GM12864 (cell line): ENCODE measurements around the gene PSMF1.

Source experiments
- DNase-seq: peaks from one replicate; pipeline ENCODE4 v3.0.0-alpha.2; 2011; ENCODE audit warnings: low read depth
- H3K4me3 ChIP-seq: 2 replicates; pipeline ENCODE4 v1.5.1; 2011; ENCODE audit warnings: mild to moderate bottlenecking, low read depth, low read length, control low read depth
- CTCF ChIP-seq: IDR thresholded peaks from 2 replicates; pipeline ENCODE4 v1.5.1; 2011; ENCODE audit warnings: low read depth, mild to moderate bottlenecking, moderate library complexity, low read length, control low read depth, inconsistent platforms; ENCODE audit errors: missing control alignments

Gene PSMF1

GRCh38 chr20:1207293-1207878, 89.0 kb downstream of the PSMF1 start:
- H3K4me3 ChIP-seq = no peak overlapping the region
- DNase-seq = no peak
- TF ChIP-seq CTCF = no peak

GRCh38 chr20:1209447-1210387, 91.3 kb downstream of the PSMF1 start:
- H3K4me3 ChIP-seq = no peak overlapping the region
- TF ChIP-seq CTCF = no peak
- DNase-seq = no peak

GRCh38 chr20:1210501-1210900, 92.1 kb downstream of the PSMF1 start:
- no peak for DNase-seq
- no peak overlapping the region for H3K4me3 ChIP-seq
- no peak for TF ChIP-seq CTCF

GRCh38 chr20:1212023-1212422, 93.6 kb downstream of the PSMF1 start:
- no peak for TF ChIP-seq CTCF
- no peak for DNase-seq

GRCh38 chr20:1212607-1213396, 94.4 kb downstream of the PSMF1 start:
- peak; percentile 22 for DNase-seq
- H3K4me3 ChIP-seq = no peak overlapping the region
- peak; percentile 92 for TF ChIP-seq CTCF

More at GRCh38 chr20:1212023-1212422, 93.6 kb downstream of the PSMF1 start:
- H3K4me3 ChIP-seq = no peak overlapping the region

GRCh38 chr20:1214838-1215261, 96.4 kb downstream of the PSMF1 start:
- no peak overlapping the region for H3K4me3 ChIP-seq
- no peak for TF ChIP-seq CTCF
- DNase-seq = no peak
